Breast epithelium (tissue), 4 donors: ENCODE results near the gene ZC3H4. TPM values are rescaled to one million over a fixed set of nuclear protein-coding genes. Genes with fewer than 3 reads are reported as not detected.
A peak's percentile ranks its signal among the peaks of the same experiment; 100 is the strongest.
"Not testable (repeated sequence)": the region's sequence is repeated elsewhere in the genome, so short reads cannot be mapped to it uniquely, and the experiment has no call there.

Experiments used
- DNase-seq, 2 donors: peaks; one replicate each; pipeline ENCODE4 v3.0.0-alpha.2; 2019; ENCODE audit warnings: low spot score in 2 of 2
- H3K27ac ChIP-seq, 2 donors: fragments of 200-600 bp; sonication (generic) in 1 of 2; one replicate each; pipeline ENCODE4 v1.5.1; 2016 to 2019; ENCODE audit warnings: mild to moderate bottlenecking in 1 of 2
- H3K27me3 ChIP-seq, 2 donors: fragments of 200-600 bp; sonication (generic) in 1 of 2; one replicate each; pipeline versions ENCODE4 v1.5.1 to v1.6.0; 2017 to 2019; ENCODE audit warnings: control low read depth in 1 of 2, mild to moderate bottlenecking in 1 of 2
- H3K36me3 ChIP-seq: fragments of 200-600 bp; one replicate; pipeline ENCODE4 v1.5.1; 2019
- H3K4me1 ChIP-seq, 2 donors: fragments of 200-600 bp; sonication (generic); one replicate each; pipeline ENCODE4 v1.5.1; 2016 to 2019; ENCODE audit warnings: control low read depth in 1 of 2
- H3K4me3 ChIP-seq, 3 donors: fragments of 200-600 bp; sonication (generic); 1 replicate in 2 of 3; 2 replicates in 1 of 3; pipeline ENCODE4 v1.5.1; 2016 to 2019; ENCODE audit warnings: mild to moderate bottlenecking in 3 of 3, moderate library complexity in 2 of 3
- H3K9me3 ChIP-seq, 2 donors: fragments of 200-600 bp; sonication (generic) in 1 of 2; one replicate each; pipeline ENCODE4 v1.5.1; 2016 to 2019; ENCODE audit warnings: control low read depth in 1 of 2
- POLR2A ChIP-seq: fragments of 450-650 bp; IDR thresholded peaks from one replicate; pipeline ENCODE4 v1.6.1; 2016; ENCODE audit warnings: antibody characterized with exemption, mild to moderate bottlenecking, moderate library complexity
- POLR2AphosphoS5 ChIP-seq, 3 donors: sonication (generic); formaldehyde crosslinking; IDR thresholded peaks; one replicate each; pipeline ENCODE4 v1.6.1; 2017; ENCODE audit warnings: antibody characterized with exemption in 3 of 3
- intact Hi-C: fragments of 100-400 bp; cut with DNase I; formaldehyde crosslinking; loops from one replicate; pipeline ENCODE4 v1.15.1; 2023; ENCODE audit warnings: low total_unique reads
- total RNA-seq, 3 donors: library from RNA; depleted of rRNA; stranded (reverse); fragments of >200 nt; gene quantifications; one replicate each; pipeline ENCODE4 v1.1.0, GENCODE V29; 2016
- TF ChIP-seq, protein P1 (sequence below), 3 donors: fragments of 450-650 bp; IDR thresholded peaks; one replicate each; pipeline ENCODE4 v1.5.1; 2016 to 2017; ENCODE audit warnings: antibody characterized with exemption in 3 of 3, mild to moderate bottlenecking in 3 of 3, moderate library complexity in 3 of 3

The ZC3H4 gene
- total RNA-seq, 3 donors from 2014 or later = 17.7 to 23.4 (median 19.5) TPM

DNA sequence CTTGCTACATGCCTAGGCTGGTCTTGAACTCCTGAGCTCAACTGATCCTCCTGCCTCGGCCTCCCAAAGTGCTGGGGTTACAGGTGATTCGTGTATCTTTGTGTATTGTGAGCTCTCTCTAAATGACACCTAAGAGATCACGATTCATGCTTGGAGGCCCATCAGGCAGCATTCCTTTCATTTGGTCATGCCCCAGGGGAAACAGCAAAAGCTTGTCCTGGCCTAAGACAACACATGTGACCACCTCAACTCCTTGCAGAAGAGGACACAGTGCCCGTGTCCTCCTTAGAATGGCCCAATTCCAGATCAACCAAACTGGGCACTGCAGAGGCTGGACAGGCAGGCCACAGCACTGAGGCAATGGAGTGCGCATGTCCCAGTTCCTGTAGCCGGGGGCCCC, 32.5 kb downstream of the ZC3H4 start:
- no peaks in the 10 kb centered on the region for H3K4me1 ChIP-seq
- no peaks in the 10 kb centered on the region for H3K36me3 ChIP-seq
- intact Hi-C loops = no loop called here
- peak overlapping the region; percentile 36 to 87 for H3K27ac ChIP-seq
- no peaks in the 10 kb centered on the region for H3K27me3 ChIP-seq
- DNase-seq = no peak
- no peak for TF ChIP-seq POLR2AphosphoS5 (IDR thresholded peaks at IDR 0.05)
- no peak for TF ChIP-seq POLR2A
- TF ChIP-seq, protein P1, sequence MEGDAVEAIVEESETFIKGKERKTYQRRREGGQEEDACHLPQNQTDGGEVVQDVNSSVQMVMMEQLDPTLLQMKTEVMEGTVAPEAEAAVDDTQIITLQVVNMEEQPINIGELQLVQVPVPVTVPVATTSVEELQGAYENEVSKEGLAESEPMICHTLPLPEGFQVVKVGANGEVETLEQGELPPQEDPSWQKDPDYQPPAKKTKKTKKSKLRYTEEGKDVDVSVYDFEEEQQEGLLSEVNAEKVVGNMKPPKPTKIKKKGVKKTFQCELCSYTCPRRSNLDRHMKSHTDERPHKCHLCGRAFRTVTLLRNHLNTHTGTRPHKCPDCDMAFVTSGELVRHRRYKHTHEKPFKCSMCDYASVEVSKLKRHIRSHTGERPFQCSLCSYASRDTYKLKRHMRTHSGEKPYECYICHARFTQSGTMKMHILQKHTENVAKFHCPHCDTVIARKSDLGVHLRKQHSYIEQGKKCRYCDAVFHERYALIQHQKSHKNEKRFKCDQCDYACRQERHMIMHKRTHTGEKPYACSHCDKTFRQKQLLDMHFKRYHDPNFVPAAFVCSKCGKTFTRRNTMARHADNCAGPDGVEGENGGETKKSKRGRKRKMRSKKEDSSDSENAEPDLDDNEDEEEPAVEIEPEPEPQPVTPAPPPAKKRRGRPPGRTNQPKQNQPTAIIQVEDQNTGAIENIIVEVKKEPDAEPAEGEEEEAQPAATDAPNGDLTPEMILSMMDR (IDR thresholded peaks at IDR 0.05) = no peak
- H3K9me3 ChIP-seq = no peaks in the 10 kb centered on the region
- no peak overlapping the region for H3K4me3 ChIP-seq

DNA sequence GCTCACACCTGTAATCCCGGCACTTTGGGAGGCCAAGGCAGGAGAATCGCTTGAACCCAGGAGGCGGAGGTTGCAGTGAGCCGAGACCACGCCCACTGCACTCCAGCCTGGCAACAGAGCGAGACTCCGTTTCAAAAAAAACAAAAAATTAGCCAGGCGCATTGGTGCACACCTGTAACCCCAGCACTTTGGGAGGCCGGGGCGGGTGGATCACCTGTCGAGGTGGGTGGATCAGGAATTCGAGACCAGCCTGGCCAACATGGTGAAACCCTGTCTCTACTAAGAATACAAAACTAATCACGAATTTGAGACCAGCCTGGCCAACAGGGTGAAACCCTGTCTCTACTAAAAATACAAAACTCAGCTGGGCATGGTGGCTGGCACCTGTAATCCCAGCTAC, 35.2 kb downstream of the ZC3H4 start:
- H3K4me3 ChIP-seq, H3K4me1 ChIP-seq, intact Hi-C loops, H3K27ac ChIP-seq, H3K9me3 ChIP-seq, H3K27me3 ChIP-seq, DNase-seq, H3K36me3 ChIP-seq: not testable (repeated sequence)

DNA sequence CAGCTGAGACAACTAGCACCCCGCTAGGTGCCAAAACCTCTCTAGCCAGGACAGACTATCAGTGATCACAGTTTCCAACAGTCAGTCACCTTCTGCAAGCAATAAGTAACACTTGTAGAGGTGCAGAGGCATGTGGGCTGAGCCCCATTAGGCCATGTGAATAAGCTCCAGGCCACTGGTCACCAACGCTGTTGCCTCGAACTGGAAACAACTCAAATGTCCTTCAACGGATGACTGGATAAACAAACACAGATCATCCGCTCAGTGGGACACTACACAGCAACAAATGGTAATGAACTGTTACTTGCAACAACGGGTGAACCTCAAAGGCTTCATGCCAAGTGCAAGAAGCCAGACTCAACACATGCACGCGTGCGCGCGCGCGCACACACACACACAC, 37.6 kb downstream of the ZC3H4 start:
- no peak for DNase-seq
- intact Hi-C loops = no loop called here
- Histone ChIP-seq H3K4me1 (no peaks in the 10 kb centered on the region), H3K36me3 (no peaks in the 10 kb centered on the region), H3K27me3 (no peaks in the 10 kb centered on the region), H3K4me3 (no peak overlapping the region), H3K27ac (no peak overlapping the region), H3K9me3 (no peaks in the 10 kb centered on the region)
- TF ChIP-seq POLR2A = no peak
- TF ChIP-seq POLR2AphosphoS5 (IDR thresholded peaks at IDR 0.05) = no peak
- TF ChIP-seq, protein P1 (IDR thresholded peaks at IDR 0.05) = no peak

DNA sequence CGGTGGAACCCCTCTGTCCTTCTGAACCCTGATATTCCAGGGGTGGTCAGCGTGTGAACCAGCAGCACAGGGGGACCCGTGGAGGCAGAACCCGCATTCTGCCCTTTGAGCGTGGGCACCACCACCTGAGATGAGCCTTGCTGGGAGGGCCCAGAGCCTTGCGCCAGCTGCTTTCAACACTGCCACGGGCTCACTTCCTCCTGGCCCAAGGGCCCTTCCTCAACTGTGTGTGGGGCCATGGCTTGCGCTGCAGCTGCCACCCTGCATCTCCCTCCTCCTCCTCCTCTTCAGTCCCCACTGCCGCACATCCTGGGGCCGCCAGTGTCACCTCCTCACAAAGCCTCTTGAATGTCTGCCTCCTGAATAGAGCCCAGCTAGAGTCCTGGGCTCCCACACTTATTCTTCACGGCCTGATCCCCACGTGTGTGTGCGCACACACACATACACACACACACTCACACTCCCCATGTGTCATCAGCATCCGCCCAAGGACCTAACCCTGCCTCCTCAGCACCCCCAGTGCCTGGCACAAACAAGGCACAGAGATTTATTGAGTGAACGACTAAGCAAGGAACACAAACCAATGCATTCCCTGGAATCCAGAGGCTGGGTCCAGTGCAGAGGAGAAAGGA, 38.3 kb downstream of the ZC3H4 start:
- intact Hi-C loops = no loop called here
- Histone ChIP-seq H3K4me1 (no peaks in the 10 kb centered on the region), H3K27ac (no peak overlapping the region)

DNA sequence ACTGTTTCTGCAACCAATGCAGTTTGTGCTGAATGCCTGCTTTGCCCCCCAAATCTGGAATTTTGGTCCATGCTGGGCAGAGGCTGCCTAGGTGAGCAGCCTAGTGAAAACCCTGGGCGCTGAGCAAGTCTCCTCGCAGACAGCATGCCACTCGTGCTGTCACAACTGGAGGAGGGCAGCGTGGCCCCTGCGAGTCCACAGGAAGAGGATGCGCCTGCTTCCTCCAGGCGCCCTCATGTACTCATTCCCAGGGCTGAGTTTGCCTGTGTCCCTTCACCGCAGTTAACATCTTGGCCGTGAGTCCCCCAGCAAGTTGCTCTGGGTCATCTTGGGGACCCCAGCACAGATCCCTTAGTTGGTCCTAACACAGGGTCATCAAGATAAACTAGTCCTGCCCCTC, 39.0 kb downstream of the ZC3H4 start:
- H3K27ac ChIP-seq = no peak overlapping the region
- intact Hi-C loops = no loop called here
- DNase-seq = no peak
- TF ChIP-seq POLR2AphosphoS5 (IDR thresholded peaks at IDR 0.05) (no peak), POLR2A (no peak)
- TF ChIP-seq, protein P1 (IDR thresholded peaks at IDR 0.05) = no peak
- H3K4me1 ChIP-seq = no peaks in the 10 kb centered on the region
- no peaks in the 10 kb centered on the region for H3K27me3 ChIP-seq
- no peaks in the 10 kb centered on the region for H3K36me3 ChIP-seq
- H3K9me3 ChIP-seq = no peaks in the 10 kb centered on the region
- no peak overlapping the region for H3K4me3 ChIP-seq

More for the DNA sequence above, 38.3 kb downstream of the ZC3H4 start:
- no peaks in the 10 kb centered on the region for H3K9me3 ChIP-seq
- no peak overlapping the region for H3K4me3 ChIP-seq
- no peaks in the 10 kb centered on the region for H3K36me3 ChIP-seq
- no peak for DNase-seq
- H3K27me3 ChIP-seq = no peaks in the 10 kb centered on the region
- TF ChIP-seq POLR2A (no peak), POLR2AphosphoS5 (IDR thresholded peaks at IDR 0.05) (no peak)
- TF ChIP-seq, protein P1 (IDR thresholded peaks at IDR 0.05) = no peak

DNA sequence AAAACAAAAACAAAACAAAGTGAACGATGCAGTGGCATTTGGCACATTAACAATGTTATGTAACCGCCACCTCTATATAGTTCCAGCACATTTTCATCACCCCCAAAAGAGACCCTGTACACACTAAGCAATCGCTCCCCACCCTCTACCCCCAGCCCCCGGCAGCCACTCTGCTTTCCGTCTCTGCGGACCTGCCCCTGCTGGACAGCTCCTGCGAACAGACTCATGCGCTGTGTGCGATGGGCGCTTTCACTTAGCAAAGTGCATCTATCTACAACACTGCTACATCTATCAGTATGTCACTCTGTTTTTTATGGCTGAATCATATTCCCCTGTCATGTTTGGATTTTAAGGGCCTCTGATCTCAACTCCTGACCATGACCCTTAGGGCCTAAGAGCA, 40.0 kb downstream of the ZC3H4 start:
- intact Hi-C loops = no loop called here
- no peak for DNase-seq
- no peaks in the 10 kb centered on the region for H3K9me3 ChIP-seq
- H3K27me3 ChIP-seq = no peaks in the 10 kb centered on the region
- TF ChIP-seq POLR2AphosphoS5 (IDR thresholded peaks at IDR 0.05) = no peak
- TF ChIP-seq, protein P1 (IDR thresholded peaks at IDR 0.05) = no peak
- TF ChIP-seq POLR2A = no peak
- H3K4me3 ChIP-seq = no peak overlapping the region
- no peaks in the 10 kb centered on the region for H3K4me1 ChIP-seq
- H3K36me3 ChIP-seq = no peaks in the 10 kb centered on the region
- no peak overlapping the region for H3K27ac ChIP-seq
